Measurements from ENCODE around the gene VSX2. TPM values are rescaled to one million over a fixed set of nuclear protein-coding genes. Genes with fewer than 3 reads are reported as not detected.

The VSX2 gene
- total RNA-seq: not detected
- long read RNA-seq: 0 reads

- DNase-seq (no peak), ATAC-seq (no peak)
- intact Hi-C loops (cut with micrococcal nuclease): no loop called here
Observed at GRCh38 chr14:74238974-74239847, at the start of gene VSX2. TSS of gene VSX2 (plus strand) at chr14:74239449. CDS start at chr14:74239562, 113 bp downstream.

- intact Hi-C loops (cut with micrococcal nuclease): no loop called here
- DNase-seq (no peak), ATAC-seq (no peak)
Observed at GRCh38 chr14:74190927-74191575, 48.2 kb upstream of the VSX2 start.

- no peak for ATAC-seq
- DNase-seq: no peak
- intact Hi-C loops (cut with micrococcal nuclease): no loop called here
Observed at GRCh38 chr14:74194506-74195274, 44.6 kb upstream of the VSX2 start.

- DNase-seq: no peak
- no peak for ATAC-seq
- intact Hi-C loops (cut with micrococcal nuclease): no loop called here
Observed at GRCh38 chr14:74195623-74196022, 43.6 kb upstream of the VSX2 start.

GRCh38 chr14:74198441-74199234, 40.6 kb upstream of the VSX2 start:
- intact Hi-C loops (cut with micrococcal nuclease): no loop called here
- ATAC-seq: no peak
- DNase-seq: no peak

- no peak for DNase-seq
- intact Hi-C loops (cut with micrococcal nuclease): no loop called here
- no peak for ATAC-seq
Observed at GRCh38 chr14:74202113-74202512, 37.1 kb upstream of the VSX2 start.

GRCh38 chr14:74203639-74204038, 35.6 kb upstream of the VSX2 start:
- intact Hi-C loops (cut with micrococcal nuclease): no loop called here
- ATAC-seq (no peak), DNase-seq (no peak)

- DNase-seq (no peak), ATAC-seq (no peak)
- intact Hi-C loops (cut with micrococcal nuclease): no loop called here
Observed at GRCh38 chr14:74204491-74204890, 34.8 kb upstream of the VSX2 start.

- ATAC-seq: no peak
Observed at GRCh38 chr14:74205882-74206281, 33.4 kb upstream of the VSX2 start.

GRCh38 chr14:74207943-74208342, 31.3 kb upstream of the VSX2 start:
- intact Hi-C loops (cut with micrococcal nuclease): no loop called here
- no peak for ATAC-seq

More at GRCh38 chr14:74205882-74206281, 33.4 kb upstream of the VSX2 start:
- intact Hi-C loops (cut with micrococcal nuclease): no loop called here
- DNase-seq: no peak

GRCh38 chr14:74208642-74209041, 30.6 kb upstream of the VSX2 start:
- ATAC-seq (no peak), DNase-seq (no peak)
- intact Hi-C loops (cut with micrococcal nuclease): no loop called here

More at GRCh38 chr14:74207943-74208342, 31.3 kb upstream of the VSX2 start:
- DNase-seq: no peak

- ATAC-seq: no peak
- intact Hi-C loops (cut with micrococcal nuclease): no loop called here
- DNase-seq: no peak
Observed at GRCh38 chr14:74211945-74212580, 27.2 kb upstream of the VSX2 start.

- ATAC-seq (no peak), DNase-seq (no peak)
- intact Hi-C loops (cut with micrococcal nuclease): no loop called here
Observed at GRCh38 chr14:74213907-74214803, 25.1 kb upstream of the VSX2 start.

GRCh38 chr14:74216671-74217070, 22.6 kb upstream of the VSX2 start:
- DNase-seq (no peak), ATAC-seq (no peak)
- intact Hi-C loops (cut with micrococcal nuclease): no loop called here

- ATAC-seq (peak; percentile 94), DNase-seq (peak; percentile 84)
- intact Hi-C loops (cut with micrococcal nuclease): no loop called here
Observed at GRCh38 chr14:74217672-74218448, 21.4 kb upstream of the VSX2 start.

GRCh38 chr14:74218462-74218861, 20.8 kb upstream of the VSX2 start:
- intact Hi-C loops (cut with micrococcal nuclease): no loop called here
- ATAC-seq (peak; percentile 52), DNase-seq (no peak)

Data from left ventricle myocardium superior (tissue), 1 donor.